CD14-positive monocyte (primary cell): ENCODE data around the gene C12orf57. TPM values are rescaled to one million over a fixed set of nuclear protein-coding genes. Genes with fewer than 3 reads are reported as not detected.

Source experiments
- DNase-seq, 3 donors: peaks; one replicate each; pipeline ENCODE4 v3.0.0-alpha.2; 2011 to 2022
- H2AFZ ChIP-seq: 2 replicates; pipeline ENCODE4 v1.6.0; 2012; ENCODE audit warnings: mild to moderate bottlenecking, low read depth, low read length, inconsistent platforms; ENCODE audit not compliant: insufficient read depth, poor library complexity, severe bottlenecking
- H3K27ac ChIP-seq, 2 donors: 1 replicate in 1 of 2; 2 replicates in 1 of 2; pipeline ENCODE4 v1.5.1; 2012 to 2013; ENCODE audit warnings: low read length in 2 of 2, control low read depth in 1 of 2, inconsistent platforms in 1 of 2, low read depth in 1 of 2, mild to moderate bottlenecking in 1 of 2
- H3K27me3 ChIP-seq, 2 donors: one replicate each; pipeline versions ENCODE4 v1.6.0 to v1.6.1; 2011 to 2013; ENCODE audit warnings: low read length in 2 of 2; ENCODE audit not compliant: control insufficient read depth in 2 of 2, insufficient read depth in 2 of 2
- H3K36me3 ChIP-seq, 2 donors: replicated peaks in 1 of 2; 1 replicate in 1 of 2; 2 replicates in 1 of 2; pipeline versions ENCODE4 v1.5.1 to v1.6.1; 2012 to 2013; ENCODE audit warnings: low read length in 2 of 2, control low read depth in 1 of 2, inconsistent platforms in 1 of 2, mild to moderate bottlenecking in 1 of 2; ENCODE audit not compliant: insufficient read depth in 2 of 2, control insufficient read depth in 1 of 2
- H3K4me1 ChIP-seq, 2 donors: 1 replicate in 1 of 2; 2 replicates in 1 of 2; pipeline versions ENCODE4 v1.5.1 to v1.6.1; 2012 to 2013; ENCODE audit warnings: low read length in 2 of 2, control low read depth in 1 of 2, inconsistent platforms in 1 of 2, mild to moderate bottlenecking in 1 of 2, moderate library complexity in 1 of 2; ENCODE audit not compliant: insufficient read depth in 2 of 2, control insufficient read depth in 1 of 2
- H3K4me2 ChIP-seq: replicated peaks from 2 replicates; pipeline ENCODE3; 2012; ENCODE audit warnings: low read length, moderate library complexity, mild to moderate bottlenecking; ENCODE audit not compliant: poor library complexity, severe bottlenecking; ENCODE audit errors: extremely low read depth
- H3K4me3 ChIP-seq, 3 experiments: fragments of 200-600 bp in 1 of 3; sonication (generic) in 1 of 3; replicated peaks in 1 of 3; 1 replicate in 2 of 3; 2 replicates in 1 of 3; pipeline ENCODE4 v1.5.1; 2011 to 2013; ENCODE audit warnings: low read length in 3 of 3, mild to moderate bottlenecking in 3 of 3, control low read depth in 2 of 3, low read depth in 2 of 3, inconsistent platforms in 1 of 3, moderate library complexity in 1 of 3
- H3K79me2 ChIP-seq: 2 replicates; pipeline ENCODE4 v1.6.0; 2012; ENCODE audit warnings: mild to moderate bottlenecking, control low read depth, inconsistent platforms, low read length, moderate library complexity; ENCODE audit not compliant: insufficient read depth
- H3K9ac ChIP-seq: 2 replicates; pipeline ENCODE4 v1.6.0; 2017; ENCODE audit warnings: low read length, mild to moderate bottlenecking; ENCODE audit not compliant: insufficient read depth, poor library complexity, severe bottlenecking
- H3K9me3 ChIP-seq, 2 donors: replicated peaks in 1 of 2; 1 replicate in 1 of 2; 2 replicates in 1 of 2; pipeline versions ENCODE4 v1.5.1 to v1.6.1; 2012 to 2013; ENCODE audit warnings: low read length in 2 of 2, control low read depth in 1 of 2; ENCODE audit not compliant: control insufficient read depth in 1 of 2, insufficient read depth in 1 of 2
- H4K20me1 ChIP-seq: 2 replicates; pipeline ENCODE4 v1.6.0; 2012; ENCODE audit warnings: mild to moderate bottlenecking, low read length, control low read depth, moderate library complexity; ENCODE audit not compliant: insufficient read depth
- H3K27ac Mint-ChIP-seq, 7 donors: one replicate each; pipeline ENCODE4 v1.8.0; 2020; ENCODE audit warnings: mild to moderate bottlenecking in 7 of 7, mixed read lengths in 7 of 7, moderate library complexity in 6 of 7, inconsistent platforms in 2 of 7
- H3K27me3 Mint-ChIP-seq, 3 donors: one replicate each; pipeline ENCODE4 v1.8.0; 2021 to 2022; ENCODE audit warnings: low read depth in 3 of 3, mild to moderate bottlenecking in 3 of 3, mixed read lengths in 3 of 3, moderate library complexity in 3 of 3, inconsistent platforms in 1 of 3
- H3K36me3 Mint-ChIP-seq, 2 donors: one replicate each; pipeline ENCODE4 v1.8.0; 2020; ENCODE audit warnings: mixed read lengths in 2 of 2, inconsistent platforms in 1 of 2, mild to moderate bottlenecking in 1 of 2
- H3K4me1 Mint-ChIP-seq: one replicate; pipeline ENCODE4 v1.8.0; 2020; ENCODE audit warnings: mild to moderate bottlenecking, mixed read lengths
- H3K4me3 Mint-ChIP-seq, 2 donors: one replicate each; pipeline ENCODE4 v1.8.0; 2020; ENCODE audit warnings: mild to moderate bottlenecking in 2 of 2, mixed read lengths in 2 of 2, moderate library complexity in 1 of 2
- H3K9me3 Mint-ChIP-seq, 7 donors: one replicate each; pipeline ENCODE4 v1.8.0; 2020 to 2022; ENCODE audit warnings: mixed read lengths in 7 of 7, mild to moderate bottlenecking in 6 of 7, moderate library complexity in 6 of 7, inconsistent platforms in 2 of 7
- CTCF ChIP-seq: fragments of 200-600 bp; IDR thresholded peaks from one replicate; pipeline ENCODE4 v1.8.0; 2022; ENCODE audit warnings: antibody characterized with exemption, mild to moderate bottlenecking
- WGBS: methylation state at CpG from one replicate; pipeline ENCODE4 v1.1.5; 2013; ENCODE audit warnings: missing lambda C conversion rate; ENCODE audit not compliant: insufficient coverage; 5-methylcytosine and 5-hydroxymethylcytosine counted together
- intact Hi-C, 2 donors: fragments of 100-400 bp; cut with micrococcal nuclease; formaldehyde crosslinking; loops; one replicate each; pipeline versions ENCODE4 v1.15.0 to v1.15.1; 2023
- polyA plus RNA-seq, 3 donors: library from polyadenylated mRNA; depleted of rRNA in 1 of 3; unstranded in 2 of 3; stranded (reverse) in 1 of 3; fragments of 300-500 nt in 2 of 3; fragments of >200 nt in 1 of 3; fragmentation: Illumina TruSeq in 2 of 3; gene quantifications; 1 replicate in 2 of 3; 2 replicates in 1 of 3; pipeline ENCODE4 v1.2.3, GENCODE V29; 2012 to 2021

C12orf57 gene
- polyA plus RNA-seq, 3 donors, result 19.1 to 59.2 (median 24.2) TPM

GRCh38 chr12:6953442-6954315 lies 9.9 kb downstream of the C12orf57 start:
- Histone ChIP-seq H3K4me3 (peak overlapping the region; percentile 61 to 99 (median 98)), H3K79me2 (peaks cover 88% of the 10 kb centered on the region), H4K20me1 (peaks cover 74% of the 10 kb centered on the region), H2AFZ (peak overlapping the region; percentile 49), H3K4me2 (peak overlapping the region; percentile 92), H3K4me1 (peaks cover 77 to 84% of the 10 kb centered on the region in 2 donors), H3K27ac (peak overlapping the region; percentile 87 to 95), H3K9me3 (no peaks in the 10 kb centered on the region), H3K36me3 (peaks cover 55 to 59% of the 10 kb centered on the region in 2 donors), H3K27me3 (no peaks in the 10 kb centered on the region), H3K9ac (peak overlapping the region; percentile 93)
- WGBS, result 0% methylated on average over 14 of the region's 24 CpGs
- Mint-ChIP-seq H3K36me3 (peaks cover 59 to 68% of the 10 kb centered on the region in 2 donors), H3K4me1 (peaks cover 73% of the 10 kb centered on the region), H3K4me3 (peak overlapping the region; percentile 97 to 99), H3K27ac (peak overlapping the region; percentile 93 to 98 (median 96)), H3K27me3 (peaks cover 0 to 3% (median 0%) of the 10 kb centered on the region in 3 donors), H3K9me3 (peaks cover 0 to 2% (median 0%) of the 10 kb centered on the region in 7 donors)
- peak; percentile 86 to 89 (median 89) for DNase-seq
- no peak for TF ChIP-seq CTCF
- intact Hi-C loops, result loop anchor here in 1 of 2 donors (1.0 to 10.0 kb wide), 3 partner anchors 8 to 419 kb away; partner anchors contain the start of genes GAPDH and LPCAT3

GRCh38 chr12:6954316-6955107 lies 10.7 kb downstream of the C12orf57 start:
- H3K36me3 ChIP-seq, result peaks cover 55 to 60% of the 10 kb centered on the region in 2 donors
- H3K27me3 ChIP-seq, result no peaks in the 10 kb centered on the region
- WGBS, result 78% methylated on average over 19 of the region's 21 CpGs
- H3K27ac Mint-ChIP-seq, result peak overlapping the region; percentile 93 to 98 (median 96)
- peak overlapping the region; percentile 92 for H3K4me2 ChIP-seq
- peak overlapping the region; percentile 97 to 99 for H3K4me3 Mint-ChIP-seq
- peaks cover 0 to 2% (median 0%) of the 10 kb centered on the region in 7 donors for H3K9me3 Mint-ChIP-seq
- H3K27me3 Mint-ChIP-seq, result peaks cover 0 to 5% (median 0%) of the 10 kb centered on the region in 3 donors
- H3K9ac ChIP-seq, result peak overlapping the region; percentile 93
- peaks cover 94% of the 10 kb centered on the region for H3K79me2 ChIP-seq
- DNase-seq, result peak in 1 of 3 donors; percentile 39
- H3K4me3 ChIP-seq, result peak overlapping the region; percentile 61 to 99 (median 98)
- no peaks in the 10 kb centered on the region for H3K9me3 ChIP-seq
- no peak for TF ChIP-seq CTCF
- H3K4me1 Mint-ChIP-seq, result peaks cover 73% of the 10 kb centered on the region
- H3K36me3 Mint-ChIP-seq, result peaks cover 64 to 76% of the 10 kb centered on the region in 2 donors
- H4K20me1 ChIP-seq, result peaks cover 82% of the 10 kb centered on the region
- peaks cover 77 to 84% of the 10 kb centered on the region in 2 donors for H3K4me1 ChIP-seq
- intact Hi-C loops, result loop anchor here in 1 of 2 donors (5.0 to 10.0 kb wide), 2 partner anchors 63 to 420 kb away; partner anchors contain the start of genes GAPDH and LPCAT3
- peak overlapping the region; percentile 87 to 95 for H3K27ac ChIP-seq
- H2AFZ ChIP-seq, result no peak overlapping the region
